Measurements from ENCODE around the gene CD1B.
A peak's percentile ranks its signal among the peaks of the same experiment; 100 is the strongest.
"Not testable (repeated sequence)": the region's sequence is repeated elsewhere in the genome, so short reads cannot be mapped to it uniquely, and the experiment has no call there.

Gene CD1B

DNA sequence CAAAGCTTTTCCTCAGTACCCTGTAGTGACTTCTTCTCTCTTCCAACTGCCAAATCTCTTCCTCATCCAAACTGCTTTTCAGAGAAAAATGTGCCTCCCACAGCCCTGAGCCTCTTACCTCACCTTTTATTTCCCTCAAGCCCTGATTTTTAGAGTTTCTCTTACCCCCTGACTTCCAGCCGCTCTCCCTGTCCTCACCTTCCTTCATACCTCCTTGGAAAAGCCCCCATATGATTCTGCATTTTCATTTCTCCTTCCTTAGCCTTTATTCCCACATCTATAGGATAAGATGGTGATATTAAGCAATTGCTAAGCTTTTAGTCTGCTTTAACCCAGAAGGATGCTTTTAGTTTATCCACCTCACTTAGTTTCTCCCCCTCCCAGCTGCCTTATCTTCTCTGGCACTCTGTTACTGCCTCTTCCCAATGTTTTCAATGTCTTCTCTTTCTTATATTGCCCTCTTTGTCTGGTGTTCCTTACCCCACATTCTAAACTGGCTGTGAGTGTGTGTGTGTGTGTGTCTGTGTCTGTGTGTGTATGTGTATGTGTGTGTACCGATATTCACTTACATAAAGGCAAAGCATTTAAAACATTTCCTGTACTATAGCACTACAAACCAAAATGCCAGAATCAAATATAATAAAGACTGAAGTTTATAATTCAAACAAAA is at the start of gene CD1B:
CD1B (minus strand) TSS at position 51 of the 670 bp plus-strand sequence. CDS start 108 bp downstream, outside the sequence.
- peak within 1 kb of the TSS in 1 of 21 experiments; percentile 63 for H3K27ac ChIP-seq
- H3K4me3 ChIP-seq, result no peak within 1 kb of the TSS

DNA sequence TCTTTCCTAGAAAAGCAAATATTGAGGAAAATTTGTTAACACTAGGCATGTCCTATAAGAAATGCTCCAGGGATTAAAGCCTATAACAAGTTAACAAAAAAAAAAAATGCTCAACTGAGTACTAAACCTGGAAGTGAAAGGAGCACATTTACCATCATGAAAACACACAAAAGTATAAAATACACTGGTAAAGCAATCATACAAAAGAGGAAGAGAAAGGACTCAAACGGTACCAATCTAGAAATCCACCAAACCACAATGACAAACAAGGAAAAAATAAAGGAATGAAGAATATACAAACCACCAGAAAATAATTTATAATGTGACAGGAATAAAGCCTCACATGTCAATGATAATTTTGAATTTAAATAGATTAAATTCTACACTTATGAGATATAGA is 43.5 kb upstream of the CD1B start:
- H3K4me3 ChIP-seq, result no peak overlapping the region
- H3K27ac ChIP-seq, result no peak overlapping the region

DNA sequence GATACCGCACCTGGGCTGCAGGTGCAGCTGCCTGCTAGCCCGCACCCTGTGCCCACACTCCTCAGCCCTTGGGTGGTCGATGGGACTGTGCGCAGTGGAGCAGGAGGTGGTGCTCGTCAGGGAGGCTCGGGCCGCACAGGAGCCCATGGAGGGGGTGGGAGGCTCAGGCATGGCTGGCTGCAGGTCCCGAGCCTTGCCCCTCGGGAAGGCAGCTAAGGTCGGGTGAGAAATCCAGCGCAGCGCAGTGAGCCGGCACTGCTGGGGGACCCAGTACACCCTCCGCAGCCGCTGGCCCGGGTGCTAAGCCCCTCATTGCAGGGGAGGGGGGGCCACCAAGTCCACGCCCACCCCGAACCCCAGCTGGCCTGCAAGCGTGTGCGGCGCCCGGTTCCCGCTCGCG is 42.8 kb upstream of the CD1B start:
- H3K4me3 ChIP-seq, H3K27ac ChIP-seq: not testable (repeated sequence)

DNA sequence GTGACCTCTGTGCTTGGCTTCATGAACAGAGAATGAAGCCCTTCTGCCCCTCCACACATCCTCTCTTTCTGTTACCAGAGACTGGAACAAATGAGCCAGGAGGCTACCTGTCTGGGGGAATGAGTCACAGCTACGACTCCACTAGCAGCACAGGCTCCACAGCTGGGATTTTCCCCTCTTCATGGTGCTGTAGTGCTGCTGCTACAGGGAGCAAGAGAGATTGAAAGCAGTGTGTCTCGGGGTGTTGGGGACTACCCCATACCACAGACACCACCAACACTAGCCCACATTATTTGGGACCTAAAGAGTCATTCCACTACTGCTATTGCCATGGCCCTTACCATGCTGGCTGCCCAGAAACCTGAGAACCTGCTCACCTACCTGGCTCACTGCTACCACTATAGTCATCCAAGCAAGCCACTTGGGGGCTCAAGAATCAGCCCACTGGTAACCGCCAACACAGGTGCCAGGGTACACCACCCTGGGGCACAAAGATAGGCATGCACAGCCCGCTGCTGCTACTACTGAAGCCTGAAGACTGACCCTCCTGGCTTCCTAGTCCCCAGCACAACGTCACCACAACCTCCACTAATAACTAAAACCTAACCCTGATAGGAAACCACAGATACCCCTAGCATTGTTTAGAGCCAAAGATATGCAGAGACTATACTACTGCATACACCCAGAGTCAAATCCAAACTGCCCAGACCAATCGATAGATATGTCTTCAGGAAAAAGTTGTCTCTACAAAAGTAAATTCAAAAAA is 40.0 kb upstream of the CD1B start:
- H3K4me3 ChIP-seq, result no peak overlapping the region
- no peak overlapping the region for H3K27ac ChIP-seq

DNA sequence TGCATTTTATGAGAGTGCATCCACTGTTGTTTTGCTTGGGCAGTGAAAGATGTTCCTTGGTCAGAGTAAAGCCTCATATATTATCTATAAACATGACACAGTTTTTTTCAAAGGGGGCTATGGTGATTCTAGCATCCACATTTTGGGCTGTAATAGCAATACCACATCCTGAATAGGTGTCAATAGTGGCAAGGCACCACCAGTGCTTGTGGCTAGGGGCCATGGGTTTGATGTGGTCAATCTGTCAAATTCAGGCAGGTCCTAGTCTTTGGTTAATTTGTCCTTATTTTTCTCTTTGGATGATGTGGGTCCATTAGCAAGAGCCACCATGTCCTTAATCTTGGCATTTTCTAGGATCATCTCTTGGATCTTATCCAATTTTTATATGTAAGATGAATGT is 35.5 kb upstream of the CD1B start:
- Histone ChIP-seq H3K27ac (no peak overlapping the region), H3K4me3 (no peak overlapping the region)

DNA sequence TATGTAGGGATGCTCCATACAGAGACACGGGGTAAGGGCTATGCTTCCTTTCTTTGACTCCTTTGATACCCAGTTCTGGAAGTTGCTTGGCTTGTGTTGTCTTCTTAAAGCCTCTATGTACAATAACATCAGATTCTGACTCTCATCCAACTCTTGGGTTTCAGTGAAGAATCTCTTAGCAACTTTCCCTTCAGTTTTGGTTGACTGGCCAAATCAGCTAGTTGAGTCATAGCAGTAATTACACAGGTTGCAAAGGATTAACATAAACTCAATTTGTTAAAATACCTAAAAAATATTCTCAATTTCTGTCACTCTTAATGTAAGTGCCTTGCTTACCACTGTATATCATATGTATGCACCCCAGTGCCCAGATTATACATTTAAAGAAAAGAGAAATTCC is 31.6 kb upstream of the CD1B start:
- Histone ChIP-seq H3K4me3 (no peak overlapping the region), H3K27ac (no peak overlapping the region)

DNA sequence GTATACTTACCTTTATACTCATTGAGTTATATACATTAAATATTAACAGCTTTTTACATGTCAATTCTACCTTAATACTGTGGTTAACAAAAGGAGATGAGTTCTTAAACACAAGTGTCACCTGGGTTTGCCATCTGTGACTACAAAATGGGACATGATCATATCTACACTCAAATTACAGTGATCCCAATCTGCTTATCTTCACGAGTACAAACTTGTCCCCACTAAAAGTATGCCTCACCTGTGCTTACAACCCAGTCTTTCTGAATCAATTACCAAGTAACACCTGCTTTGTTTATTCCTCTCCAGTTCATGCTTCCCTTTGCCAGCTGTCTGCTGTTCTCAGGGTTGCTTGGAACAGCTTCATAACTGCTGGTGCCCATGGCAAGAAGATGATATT is 31.2 kb upstream of the CD1B start:
- Histone ChIP-seq H3K4me3 (no peak overlapping the region), H3K27ac (no peak overlapping the region)

DNA sequence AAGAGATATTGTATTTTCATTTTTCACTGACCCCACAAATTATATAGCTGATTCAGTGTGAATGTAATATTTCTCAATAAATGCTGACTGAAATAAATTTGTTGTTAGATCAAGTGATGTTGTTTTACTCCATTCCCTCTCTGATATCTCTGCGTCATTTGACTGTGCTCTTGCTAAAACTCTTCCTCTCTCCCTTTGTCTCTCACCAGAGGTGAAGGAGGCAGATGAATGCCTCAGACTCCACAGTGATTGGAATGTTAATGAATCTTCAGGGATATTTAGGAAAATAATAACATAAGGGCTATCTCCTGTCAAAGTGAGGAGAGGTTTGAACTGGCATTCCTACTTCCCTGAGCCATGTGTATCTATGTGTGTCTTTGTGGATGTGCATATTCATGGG is 26.1 kb upstream of the CD1B start:
- Histone ChIP-seq H3K27ac (no peak overlapping the region), H3K4me3 (no peak overlapping the region)

DNA sequence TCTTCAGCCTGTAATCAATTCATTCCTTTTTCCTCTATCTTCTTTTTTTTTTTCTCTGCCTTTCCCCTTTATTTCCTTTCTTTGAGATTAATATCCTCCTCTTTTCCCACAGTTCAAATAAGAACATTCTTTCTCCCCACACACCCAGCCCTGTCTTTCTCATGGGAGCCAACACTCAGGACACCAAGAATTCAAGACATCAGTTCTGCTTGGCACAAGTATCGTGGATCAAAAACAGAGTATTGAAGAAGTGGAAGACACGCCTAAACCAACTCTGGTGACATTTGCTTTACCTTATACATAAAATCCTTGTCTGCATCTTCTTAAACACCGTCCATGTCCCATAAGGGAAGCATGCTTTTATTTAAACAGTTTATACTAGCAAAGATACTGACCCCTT is 25.3 kb upstream of the CD1B start:
- Histone ChIP-seq H3K27ac (no peak overlapping the region), H3K4me3 (no peak overlapping the region)

DNA sequence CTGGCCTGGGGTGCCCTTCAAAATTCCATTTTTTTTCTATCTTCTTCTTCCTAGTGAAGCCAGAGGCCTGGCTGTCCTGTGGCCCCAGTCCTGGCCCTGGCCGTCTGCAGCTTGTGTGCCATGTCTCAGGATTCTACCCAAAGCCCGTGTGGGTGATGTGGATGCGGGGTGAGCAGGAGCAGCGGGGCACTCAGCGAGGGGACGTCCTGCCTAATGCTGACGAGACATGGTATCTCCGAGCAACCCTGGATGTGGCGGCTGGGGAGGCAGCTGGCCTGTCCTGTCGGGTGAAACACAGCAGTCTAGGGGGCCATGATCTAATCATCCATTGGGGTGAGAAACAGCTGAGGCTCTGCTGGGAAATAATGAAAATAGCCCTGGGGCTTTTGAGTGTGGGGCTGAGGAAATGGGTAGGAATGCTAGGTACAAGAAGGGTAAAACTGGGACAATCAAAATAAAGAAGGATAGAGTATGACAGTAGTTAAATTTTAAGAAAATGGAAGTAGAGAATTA is 24.5 kb upstream of the CD1B start:
- no peak overlapping the region for H3K4me3 ChIP-seq
- peak overlapping the region in 1 of 21 experiments; percentile 29 for H3K27ac ChIP-seq

DNA sequence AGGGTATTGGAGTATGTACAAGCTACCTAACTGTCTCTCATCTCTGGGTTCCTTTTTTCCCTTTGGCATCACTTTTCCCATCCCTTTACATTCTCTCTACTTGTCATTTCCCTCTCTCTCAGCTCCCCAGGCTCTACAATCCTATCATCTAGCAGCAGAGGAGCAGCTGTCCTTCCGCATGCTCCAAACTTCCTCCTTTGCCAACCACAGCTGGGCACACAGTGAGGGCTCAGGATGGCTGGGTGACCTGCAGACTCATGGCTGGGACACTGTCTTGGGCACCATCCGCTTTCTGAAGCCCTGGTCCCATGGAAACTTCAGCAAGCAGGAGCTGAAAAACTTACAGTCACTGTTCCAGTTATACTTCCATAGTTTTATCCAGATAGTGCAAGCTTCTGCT is 22.9 kb upstream of the CD1B start:
- no peak overlapping the region for H3K4me3 ChIP-seq
- peak overlapping the region in 1 of 21 experiments; percentile 68 for H3K27ac ChIP-seq

DNA sequence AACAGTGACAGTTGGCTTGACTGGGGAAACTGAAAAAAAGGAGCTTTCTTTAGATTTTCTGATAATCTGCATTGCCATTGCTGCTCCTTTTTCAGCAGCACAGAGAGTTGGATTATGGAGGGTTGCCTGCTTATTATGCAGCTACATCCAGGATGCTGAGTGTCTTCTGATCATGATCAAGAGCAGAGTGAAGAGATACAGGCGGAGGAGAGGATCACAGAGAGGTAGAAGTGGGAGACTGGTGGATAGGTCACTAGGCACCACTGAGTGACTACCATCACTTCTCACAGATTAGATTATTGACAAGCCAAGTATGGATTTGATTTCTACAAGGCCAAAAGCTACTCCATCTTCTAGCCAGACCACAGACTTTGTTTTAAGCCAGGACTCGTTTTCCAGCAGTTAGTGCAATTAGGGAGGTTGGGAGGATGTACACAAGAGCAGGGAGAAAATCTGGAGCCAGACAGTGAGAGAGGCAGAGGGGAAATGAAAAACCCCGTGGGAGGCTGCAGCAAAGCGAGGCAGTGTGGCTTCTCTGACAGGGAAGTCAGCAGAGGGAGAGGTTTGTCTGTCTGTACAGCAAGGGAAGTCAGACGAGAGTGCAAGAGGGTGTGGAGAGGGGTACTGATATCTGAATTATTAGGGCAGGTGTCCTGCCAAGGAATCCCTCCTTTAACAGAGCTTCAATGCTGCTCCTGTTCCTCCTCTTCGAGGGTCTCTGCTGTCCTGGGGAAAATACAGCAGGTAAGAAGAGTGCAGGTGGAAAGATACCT is 22.2 kb upstream of the CD1B start, which contains the start of gene CD1E:
CD1E (plus strand) TSS at position 592 of the 773 bp plus-strand sequence; CDS start at position 687, 95 bp downstream.
- no peak within 1 kb of the TSS for H3K4me3 ChIP-seq
- peak within 1 kb of the TSS in 1 of 21 experiments; percentile 68 for H3K27ac ChIP-seq

DNA sequence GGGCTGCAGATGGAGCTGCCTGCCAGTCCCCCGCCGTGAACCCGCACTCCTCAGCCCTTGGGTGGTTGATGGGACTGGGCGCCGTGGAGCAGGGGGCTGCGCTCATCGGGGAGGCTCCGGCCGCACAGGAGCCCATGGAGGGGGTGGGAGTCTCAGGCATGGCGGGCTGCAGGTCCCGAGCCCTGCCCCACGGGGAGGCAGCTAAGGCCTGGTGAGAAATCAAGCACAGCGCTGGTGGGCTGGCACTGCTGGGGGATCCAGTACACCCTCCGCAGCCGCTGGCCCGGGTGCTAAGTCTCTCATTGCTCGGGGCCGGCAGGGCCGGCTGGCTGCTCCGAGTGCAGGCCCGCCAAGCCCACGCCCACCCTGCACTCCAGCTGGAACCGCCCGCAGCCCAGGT is 17.6 kb upstream of the CD1B start:
- not testable (repeated sequence) for H3K4me3 ChIP-seq, H3K27ac ChIP-seq

DNA sequence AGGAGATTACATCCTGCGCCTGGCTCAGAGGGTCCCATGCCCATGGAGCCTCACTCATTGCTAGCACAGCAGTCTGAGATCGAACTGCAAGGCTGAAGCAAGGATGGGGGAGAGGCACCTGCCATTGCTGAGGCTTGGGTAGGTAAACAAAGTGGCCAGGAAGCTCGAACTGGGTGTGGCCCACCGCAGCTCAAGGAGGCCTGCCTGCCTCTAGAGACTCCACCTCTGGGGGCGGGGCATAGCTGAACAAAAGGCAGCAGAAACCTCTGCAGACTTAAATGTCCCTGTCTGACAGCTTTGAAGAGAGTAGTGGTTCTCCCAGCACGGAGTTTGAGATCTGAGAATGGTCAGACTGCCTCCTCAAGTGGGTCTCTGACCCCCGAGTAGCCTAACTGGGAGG is 5.1 kb upstream of the CD1B start:
- not testable (repeated sequence) for H3K27ac ChIP-seq, H3K4me3 ChIP-seq

DNA sequence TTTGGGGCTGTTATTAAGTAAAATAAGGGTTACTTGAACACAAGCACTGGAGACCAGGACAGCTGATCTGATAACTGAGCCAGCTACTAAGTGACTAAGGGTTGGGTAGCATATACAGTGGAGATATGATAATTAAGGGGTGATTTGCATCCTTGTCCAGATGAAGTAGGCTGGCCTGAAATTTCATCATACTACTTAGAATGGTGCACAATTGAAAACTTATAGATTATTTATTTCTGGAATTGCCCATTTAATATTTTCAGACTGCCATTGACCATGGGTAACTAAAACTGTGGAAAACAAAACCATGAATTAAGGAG is 3.8 kb upstream of the CD1B start:
- Histone ChIP-seq H3K4me3 (no peak overlapping the region), H3K27ac (no peak overlapping the region)

DNA sequence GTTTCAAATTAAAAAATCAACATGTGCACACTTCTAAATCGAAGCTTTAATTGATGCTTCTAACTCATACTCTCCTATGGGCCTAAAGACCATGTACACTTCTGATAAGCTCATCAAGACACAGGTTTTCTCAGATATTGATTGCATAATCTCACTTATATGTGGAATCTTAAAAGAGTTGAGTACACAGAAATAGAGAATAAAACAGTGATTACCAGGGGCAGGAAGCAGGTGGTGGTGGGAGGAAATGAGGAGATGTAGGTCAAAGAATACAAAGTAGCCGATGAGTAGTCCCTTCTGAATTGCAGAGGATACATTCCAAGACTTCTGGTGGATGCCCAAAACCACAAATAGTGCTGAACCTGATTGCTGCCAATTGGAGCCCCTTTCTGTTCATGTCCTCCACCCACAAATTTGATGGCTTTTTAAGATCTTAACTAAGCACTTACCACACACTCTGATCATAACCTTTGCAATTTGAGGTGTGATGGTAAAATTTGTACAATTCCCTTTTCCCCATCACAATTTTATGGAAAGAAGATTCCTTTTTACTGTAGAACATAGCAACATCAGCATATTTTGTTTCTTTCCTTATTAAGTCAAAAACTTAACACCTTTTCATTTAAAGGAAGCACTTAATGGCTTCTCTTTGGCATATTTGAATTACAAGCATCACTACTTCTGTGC is 3.3 kb upstream of the CD1B start:
- Histone ChIP-seq H3K27ac (no peak overlapping the region), H3K4me3 (no peak overlapping the region)

DNA sequence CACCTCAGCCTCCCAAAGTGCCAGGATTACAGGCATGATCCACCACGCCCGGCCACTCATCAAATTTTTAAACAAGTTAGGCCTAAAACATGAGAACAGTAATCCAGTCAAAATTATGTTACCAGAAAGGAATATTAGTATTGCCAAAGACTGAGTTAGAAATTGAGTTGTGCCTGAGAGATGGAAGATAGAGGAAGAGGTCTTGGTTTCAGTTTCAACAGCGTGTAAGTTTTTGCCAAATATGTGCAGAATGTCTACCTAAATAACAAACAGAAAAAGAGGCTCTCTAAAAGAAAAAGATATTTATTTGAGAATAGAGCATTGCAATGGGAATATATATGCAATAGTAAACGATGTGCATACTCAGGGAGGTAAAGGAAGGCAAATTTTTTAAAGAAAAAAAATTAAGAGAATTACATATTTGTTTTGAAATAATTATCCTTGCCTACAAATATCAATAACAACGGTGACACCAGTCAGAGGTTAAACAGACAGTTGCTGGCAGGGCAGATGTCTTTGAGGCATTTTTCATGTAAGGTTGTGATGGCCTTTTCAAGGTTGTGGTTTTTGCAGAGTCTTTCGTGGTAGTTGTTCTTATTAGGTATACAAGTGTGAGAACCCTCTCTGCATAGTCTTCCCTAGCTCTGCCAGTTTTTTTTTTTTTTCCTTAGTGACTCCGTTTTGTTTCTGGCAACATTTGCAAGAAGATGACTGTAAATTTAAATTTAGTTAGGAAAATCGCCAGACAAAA is 2.2 kb upstream of the CD1B start:
- Histone ChIP-seq H3K27ac (no peak overlapping the region), H3K4me3 (no peak overlapping the region)

DNA sequence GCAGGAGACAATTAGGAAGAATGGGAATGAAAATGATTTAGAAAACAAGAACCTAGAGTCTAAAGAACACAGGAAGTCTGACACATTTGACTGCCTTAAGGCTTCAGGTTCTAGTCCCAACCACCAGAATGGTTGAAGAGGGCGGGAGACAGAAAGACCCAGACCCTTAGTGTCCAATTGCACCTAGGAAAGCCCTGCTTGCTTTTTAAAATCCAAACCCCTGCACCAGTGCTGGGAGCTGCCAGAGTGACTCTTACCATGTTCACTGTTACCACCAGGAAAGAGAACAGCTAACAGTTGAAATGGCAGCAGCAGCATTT is 265 bp downstream of the CD1B start:
- Histone ChIP-seq H3K27ac (peak overlapping the region in 1 of 21 experiments; percentile 63), H3K4me3 (no peak overlapping the region)

DNA sequence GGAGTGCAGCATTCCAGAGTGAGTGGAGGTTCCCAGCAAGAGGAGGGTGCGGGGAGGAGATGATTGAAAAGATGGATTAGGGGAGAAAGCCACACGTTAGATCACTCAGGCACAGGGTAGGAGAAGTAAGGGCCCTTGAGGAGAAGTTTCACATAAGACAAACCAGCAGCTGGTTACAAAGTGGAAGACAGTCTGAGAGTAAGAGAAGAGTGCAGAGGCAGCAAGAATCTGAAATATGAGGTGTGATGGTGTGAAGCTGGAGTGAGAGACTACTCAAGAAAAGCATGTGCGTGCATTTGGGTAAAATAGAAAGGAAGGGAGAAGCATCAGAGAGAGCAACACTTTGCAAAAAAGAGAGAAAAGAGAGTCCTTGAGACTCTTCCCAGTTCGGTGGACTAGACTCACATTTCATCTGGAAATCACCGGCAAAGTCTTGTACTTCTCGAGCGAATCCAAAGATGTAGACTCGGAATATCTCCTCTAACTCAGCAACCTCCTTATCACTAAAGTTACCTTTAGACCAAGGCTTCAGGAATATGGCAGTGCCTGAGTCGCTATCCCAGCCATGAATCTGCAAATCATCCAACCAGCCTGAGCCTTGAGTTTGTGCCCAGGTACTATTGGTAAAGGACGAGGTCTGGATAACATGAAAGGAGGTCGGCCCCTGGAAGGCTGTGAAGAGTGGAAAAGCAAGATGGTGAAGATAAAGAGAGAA is 783 bp downstream of the CD1B start:
- no peak overlapping the region for H3K4me3 ChIP-seq
- peak overlapping the region in 1 of 21 experiments; percentile 63 for H3K27ac ChIP-seq
